IMR-90 (cell line): ENCODE results near the gene UST. TPM values are rescaled to one million over a fixed set of nuclear protein-coding genes. Genes with fewer than 3 reads are reported as not detected.

Experiments used
- ATAC-seq: fragments of 200-7000 bp; cut with Tn5 transposase; 2 replicates; pipeline ENCODE4 v1.9.1; 2020; ENCODE audit warnings: low read depth, mild to moderate bottlenecking, moderate library complexity
- BruUV-seq: library from RNA; stranded (reverse); fragments of 400-500 nt; replicated peaks from 2 replicates; lab custom pipeline; 2021; lab: Mats Ljungman, UMichigan
- CTCF ChIA-PET: fragments of 300-600 bp; formaldehyde crosslinking; extraction: SDS; loops from one replicate; lab custom pipeline; 2021; ENCODE audit warnings: antibody characterized with exemption; lab: Yijun Ruan, JAX
- POLR2A ChIA-PET: fragments of 300-600 bp; sonication (Branson Sonifier 250); formaldehyde crosslinking; loops from one replicate; lab custom pipeline; 2022; ENCODE audit warnings: antibody characterized with exemption; ENCODE audit not compliant: unreplicated experiment; lab: Charles Lee
- DNase-seq: peaks from one replicate; pipeline ENCODE4 v3.0.0; 2013
- H2AFZ ChIP-seq: replicated peaks from 2 replicates; pipeline ENCODE3; 2013; ENCODE audit warnings: low read length, mild to moderate bottlenecking; ENCODE audit not compliant: poor library complexity
- H2AK5ac ChIP-seq: 2 replicates; pipeline ENCODE4 v1.6.1; 2013; ENCODE audit warnings: low read depth, low read length, inconsistent platforms
- H2AK9ac ChIP-seq: replicated peaks from 2 replicates; pipeline ENCODE3; 2013; ENCODE audit warnings: mild to moderate bottlenecking, low read depth, low read length, moderate library complexity; ENCODE audit not compliant: poor library complexity
- H2BK120ac ChIP-seq: 2 replicates; pipeline ENCODE4 v1.6.1; 2013; ENCODE audit warnings: low read depth, low read length, inconsistent platforms
- H2BK15ac ChIP-seq: 3 replicates; pipeline ENCODE4 v1.6.1; 2013; ENCODE audit warnings: low read depth, low read length, inconsistent platforms
- H2BK20ac ChIP-seq: 2 replicates; pipeline ENCODE4 v1.6.1; 2013; ENCODE audit warnings: low read depth, mild to moderate bottlenecking, inconsistent platforms, low read length, moderate library complexity
- H2BK5ac ChIP-seq: 2 replicates; pipeline ENCODE4 v1.6.1; 2013; ENCODE audit warnings: mild to moderate bottlenecking, low read depth, low read length, inconsistent platforms; ENCODE audit not compliant: poor library complexity, severe bottlenecking
- H3K14ac ChIP-seq: replicated peaks from 2 replicates; pipeline ENCODE4 v1.6.1; 2013; ENCODE audit warnings: low read depth, low read length, inconsistent platforms
- H3K18ac ChIP-seq: 2 replicates; pipeline ENCODE4 v1.6.1; 2013; ENCODE audit warnings: low read depth, low read length, control low read depth
- H3K23ac ChIP-seq: 2 replicates; pipeline ENCODE4 v1.6.1; 2013; ENCODE audit warnings: low read depth, low read length, inconsistent platforms
- H3K27ac ChIP-seq: 2 replicates; pipeline ENCODE4 v1.5.1; 2013; ENCODE audit warnings: mild to moderate bottlenecking, control low read depth, low read length; ENCODE audit not compliant: insufficient read depth
- H3K27me3 ChIP-seq: 2 replicates; pipeline ENCODE4 v1.6.1; 2013; ENCODE audit warnings: low read length; ENCODE audit not compliant: control insufficient read depth, insufficient read depth
- H3K36me3 ChIP-seq: 2 replicates; pipeline ENCODE4 v1.6.1; 2013; ENCODE audit warnings: low read length, mixed read lengths; ENCODE audit not compliant: control insufficient read depth, insufficient read depth
- H3K4ac ChIP-seq: 2 replicates; pipeline ENCODE4 v1.6.1; 2013; ENCODE audit warnings: low read depth, low read length, inconsistent platforms
- H3K4me1 ChIP-seq: 2 replicates; pipeline ENCODE4 v1.6.1; 2013; ENCODE audit warnings: low read length, mixed read lengths; ENCODE audit not compliant: control insufficient read depth, insufficient read depth
- H3K4me2 ChIP-seq: 2 replicates; pipeline ENCODE4 v1.6.1; 2013; ENCODE audit warnings: low read depth, mild to moderate bottlenecking, control low read depth, low read length, moderate library complexity
- H3K4me3 ChIP-seq: 2 replicates; pipeline ENCODE4 v1.5.1; 2013; ENCODE audit warnings: low read depth, mild to moderate bottlenecking, control low read depth, low read length, moderate library complexity; ENCODE audit not compliant: insufficient read depth
- H3K56ac ChIP-seq: 2 replicates; pipeline ENCODE4 v1.6.1; 2013; ENCODE audit warnings: low read length, inconsistent platforms; ENCODE audit not compliant: insufficient read depth; ENCODE audit errors: extremely low read depth
- H3K79me1 ChIP-seq, 2 experiments: 2 replicates each; pipeline ENCODE4 v1.6.1; 2013; ENCODE audit warnings: low read length in 2 of 2, inconsistent platforms in 1 of 2, low read depth in 1 of 2
- H3K9ac ChIP-seq: 2 replicates; pipeline ENCODE4 v1.6.1; 2013; ENCODE audit warnings: low read depth, low read length, control low read depth
- H3K9me1 ChIP-seq: 2 replicates; pipeline ENCODE4 v1.6.1; 2013; ENCODE audit warnings: low read length, inconsistent platforms; ENCODE audit not compliant: insufficient read depth
- H3K9me3 ChIP-seq: 2 replicates; pipeline ENCODE4 v1.6.1; 2013; ENCODE audit warnings: low read length; ENCODE audit not compliant: control insufficient read depth, insufficient read depth
- H4K20me1 ChIP-seq: 2 replicates; pipeline ENCODE4 v1.6.1; 2013; ENCODE audit warnings: low read length, inconsistent platforms; ENCODE audit not compliant: insufficient read depth
- H4K5ac ChIP-seq: 2 replicates; pipeline ENCODE4 v1.6.1; 2013; ENCODE audit warnings: mild to moderate bottlenecking, low read depth, low read length, control low read depth
- H4K8ac ChIP-seq, 2 experiments: 2 replicates each; pipeline ENCODE4 v1.6.1; 2013; ENCODE audit warnings: low read depth in 2 of 2, low read length in 2 of 2, control low read depth in 1 of 2, inconsistent platforms in 1 of 2
- H4K91ac ChIP-seq: 2 replicates; pipeline ENCODE4 v1.6.1; 2013; ENCODE audit warnings: low read depth, low read length, inconsistent platforms; ENCODE audit not compliant: insufficient read depth
- BHLHE40 ChIP-seq: fragments of 150-350 bp; IDR thresholded peaks from 2 replicates; pipeline ENCODE4 v1.6.1; 2016; ENCODE audit warnings: mild to moderate bottlenecking, low read depth, low read length
- CEBPB ChIP-seq: IDR thresholded peaks from 2 replicates; pipeline ENCODE4 v1.6.1; 2012; ENCODE audit warnings: low read depth, low read length, improper control_type of control experiment
- MAFK ChIP-seq: IDR thresholded peaks from 2 replicates; pipeline ENCODE4 v1.6.1; 2012; ENCODE audit warnings: low read depth, low read length, improper control_type of control experiment
- MAZ ChIP-seq: IDR thresholded peaks from 2 replicates; pipeline ENCODE4 v1.6.1; 2012; ENCODE audit warnings: low read depth, mild to moderate bottlenecking, low read length, improper control_type of control experiment, moderate library complexity, borderline replicate concordance
- MXI1 ChIP-seq: IDR thresholded peaks from 2 replicates; pipeline ENCODE4 v1.6.1; 2012; ENCODE audit warnings: low read depth, mild to moderate bottlenecking, low read length, moderate library complexity, borderline replicate concordance
- NFE2L2 ChIP-seq: fragments of 150-350 bp; IDR thresholded peaks from 2 replicates; pipeline ENCODE4 v1.6.1; 2016; ENCODE audit warnings: low read depth, mild to moderate bottlenecking, low read length
- POLR2A ChIP-seq: IDR thresholded peaks from 2 replicates; pipeline ENCODE4 v1.6.1; 2012; ENCODE audit warnings: mild to moderate bottlenecking, low read depth, low read length
- RAD21 ChIP-seq: IDR thresholded peaks from 2 replicates; pipeline ENCODE4 v1.6.1; 2012; ENCODE audit warnings: low read length, improper control_type of control experiment
- RCOR1 ChIP-seq: IDR thresholded peaks from 2 replicates; pipeline ENCODE4 v1.6.1; 2012; ENCODE audit warnings: mild to moderate bottlenecking, low read length, improper control_type of control experiment; ENCODE audit not compliant: insufficient replicate concordance
- RFX5 ChIP-seq: IDR thresholded peaks from 2 replicates; pipeline ENCODE4 v1.8.0; 2012; ENCODE audit warnings: low read depth, mild to moderate bottlenecking, low read length, moderate library complexity
- WGBS, 2 experiments: methylation state at CpG; one replicate each; pipeline versions ENCODE4 v1.1.5 to v1.1.7; 2013; ENCODE audit warnings: missing lambda C conversion rate in 2 of 2; ENCODE audit not compliant: insufficient read length in 1 of 2; ENCODE audit errors: extremely low coverage in 2 of 2; 5-methylcytosine and 5-hydroxymethylcytosine counted together
- dilution Hi-C: fragments of 300-500 bp; cut with HindIII; formaldehyde crosslinking; loops from one replicate; pipeline ENCODE4 v1.14.3; 2018; ENCODE audit warnings: low sequenced_read_pairs; ENCODE audit not compliant: unreplicated experiment
- in situ Hi-C: fragments of 300-500 bp; cut with MboI; formaldehyde crosslinking; loops from 3 replicates; pipeline ENCODE4 v1.14.3; 2019; ENCODE audit warnings: low sequenced_read_pairs, inconsistent platforms, mixed read lengths
- intact Hi-C: fragments of 100-400 bp; cut with micrococcal nuclease; formaldehyde crosslinking; loops from 2 replicates; pipeline ENCODE4 v1.10.0; 2022
- polyA plus RNA-seq, 3 experiments: library from polyadenylated mRNA; depleted of rRNA; stranded (reverse); fragments of >200 nt; gene quantifications; 2 replicates each; pipeline ENCODE4 v1.2.3, GENCODE V29; 2012; ENCODE audit warnings: low replicate concordance in 1 of 3
- total RNA-seq: library from RNA; depleted of rRNA; stranded (reverse); fragments of >200 nt; gene quantifications from 2 replicates; pipeline ENCODE4 v1.2.3, GENCODE V29; 2012
- TF ChIP-seq, protein P1 (sequence below): fragments of 150-350 bp; IDR thresholded peaks from 2 replicates; pipeline ENCODE4 v1.6.1; 2016; ENCODE audit warnings: low read depth, mild to moderate bottlenecking, low read length, moderate library complexity, borderline replicate concordance
- TF ChIP-seq, protein P2 (sequence below): conservative IDR thresholded peaks from 2 replicates; pipeline ENCODE4 v1.5.1; 2012; ENCODE audit warnings: mild to moderate bottlenecking, low read depth, low read length, improper control_type of control experiment

Gene UST
- total and polyA plus RNA-seq, 2 of the 4 experiments (the other 2 are of a cell fraction) = 7.7 to 13.8 TPM

DNA sequence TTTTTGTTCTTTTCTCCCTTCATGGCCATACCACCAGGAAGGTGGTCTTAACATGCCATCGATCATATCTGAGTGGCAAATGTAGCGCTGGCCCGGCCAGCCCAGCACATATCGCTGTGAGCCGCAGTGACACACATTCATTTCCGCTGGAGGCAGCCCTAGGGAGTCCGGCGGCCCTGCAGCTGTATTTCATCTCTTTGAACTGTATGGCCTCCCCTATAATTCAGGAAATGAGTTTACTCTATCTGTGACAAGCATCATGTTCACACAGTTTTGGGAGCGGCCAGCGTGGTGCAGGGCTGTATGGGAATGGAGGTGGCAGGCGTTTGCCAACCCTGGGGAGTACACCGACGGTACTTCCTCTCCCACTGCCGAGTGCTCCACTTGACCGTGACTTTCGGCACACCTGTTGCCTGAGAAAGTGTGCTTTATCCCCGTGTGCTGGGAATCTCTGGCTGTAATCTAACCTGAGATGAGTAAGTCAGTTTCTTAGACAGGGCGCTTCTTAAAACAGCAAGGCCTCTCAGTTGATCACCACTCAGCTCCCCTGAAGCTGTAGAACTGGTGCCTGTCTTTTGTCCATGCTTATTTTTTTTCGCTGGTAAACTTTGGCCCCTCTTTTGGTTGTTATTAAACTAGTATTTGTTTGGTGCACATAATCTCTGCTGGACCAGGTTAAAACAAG is 313.6 kb downstream of the UST start:
- Histone ChIP-seq H4K8ac (peak overlapping the region in 1 of 2 experiments; percentile 61; a peak in 2 of 4 replicates), H3K18ac (no peak overlapping the region), H4K91ac (peak overlapping the region; percentile 11; the same call in 1 of the 2 replicates), H3K9ac (no peak overlapping the region), H2BK15ac (no peak overlapping the region), H2BK20ac (no peak overlapping the region), H3K4ac (0 out of 2 replicates have a peak overlapping the region, but pooled peaks have one; percentile 6), H2AK5ac (no peak overlapping the region), H3K27ac (no peak overlapping the region), H3K4me3 (no peak overlapping the region), H3K36me3 (no peaks in the 10 kb centered on the region), H3K23ac (no peak overlapping the region), H4K20me1 (0 out of 2 replicates have a peak, but pooled peaks cover 3% of the 10 kb centered on the region), H3K79me1 (no peaks in the 10 kb centered on the region), H2BK120ac (no peak overlapping the region), H2AK9ac (peak overlapping the region; percentile 37), H3K4me2 (peak overlapping the region; percentile 0; the same call in 1 of the 2 replicates), H3K56ac (no peak overlapping the region), H3K14ac (no peak overlapping the region; the same call in 1 of the 2 replicates), H3K4me1 (peaks cover 16% of the 10 kb centered on the region), H4K5ac (no peak overlapping the region; the same call in 1 of the 2 replicates), H3K9me3 (no peaks in the 10 kb centered on the region), H2BK5ac (no peak overlapping the region), H3K9me1 (no peaks in the 10 kb centered on the region), H3K27me3 (no peaks in the 10 kb centered on the region), H2AFZ (peak overlapping the region; percentile 65)
- TF ChIP-seq, protein P1, sequence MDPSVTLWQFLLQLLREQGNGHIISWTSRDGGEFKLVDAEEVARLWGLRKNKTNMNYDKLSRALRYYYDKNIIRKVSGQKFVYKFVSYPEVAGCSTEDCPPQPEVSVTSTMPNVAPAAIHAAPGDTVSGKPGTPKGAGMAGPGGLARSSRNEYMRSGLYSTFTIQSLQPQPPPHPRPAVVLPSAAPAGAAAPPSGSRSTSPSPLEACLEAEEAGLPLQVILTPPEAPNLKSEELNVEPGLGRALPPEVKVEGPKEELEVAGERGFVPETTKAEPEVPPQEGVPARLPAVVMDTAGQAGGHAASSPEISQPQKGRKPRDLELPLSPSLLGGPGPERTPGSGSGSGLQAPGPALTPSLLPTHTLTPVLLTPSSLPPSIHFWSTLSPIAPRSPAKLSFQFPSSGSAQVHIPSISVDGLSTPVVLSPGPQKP = no peak
- no peak for TF ChIP-seq MAFK
- TF ChIP-seq MXI1 = no peak
- TF ChIP-seq RFX5 = no peak
- TF ChIP-seq CEBPB = no peak
- no peak for TF ChIP-seq BHLHE40
- TF ChIP-seq NFE2L2 = no peak
- TF ChIP-seq POLR2A = no peak
- TF ChIP-seq RCOR1 = no peak
- TF ChIP-seq, protein P2, sequence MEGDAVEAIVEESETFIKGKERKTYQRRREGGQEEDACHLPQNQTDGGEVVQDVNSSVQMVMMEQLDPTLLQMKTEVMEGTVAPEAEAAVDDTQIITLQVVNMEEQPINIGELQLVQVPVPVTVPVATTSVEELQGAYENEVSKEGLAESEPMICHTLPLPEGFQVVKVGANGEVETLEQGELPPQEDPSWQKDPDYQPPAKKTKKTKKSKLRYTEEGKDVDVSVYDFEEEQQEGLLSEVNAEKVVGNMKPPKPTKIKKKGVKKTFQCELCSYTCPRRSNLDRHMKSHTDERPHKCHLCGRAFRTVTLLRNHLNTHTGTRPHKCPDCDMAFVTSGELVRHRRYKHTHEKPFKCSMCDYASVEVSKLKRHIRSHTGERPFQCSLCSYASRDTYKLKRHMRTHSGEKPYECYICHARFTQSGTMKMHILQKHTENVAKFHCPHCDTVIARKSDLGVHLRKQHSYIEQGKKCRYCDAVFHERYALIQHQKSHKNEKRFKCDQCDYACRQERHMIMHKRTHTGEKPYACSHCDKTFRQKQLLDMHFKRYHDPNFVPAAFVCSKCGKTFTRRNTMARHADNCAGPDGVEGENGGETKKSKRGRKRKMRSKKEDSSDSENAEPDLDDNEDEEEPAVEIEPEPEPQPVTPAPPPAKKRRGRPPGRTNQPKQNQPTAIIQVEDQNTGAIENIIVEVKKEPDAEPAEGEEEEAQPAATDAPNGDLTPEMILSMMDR = no peak
- TF ChIP-seq MAZ = no peak
- no peak for TF ChIP-seq RAD21
- DNase-seq (peak; percentile 43), ATAC-seq (peak; percentile 12; the same call in 1 of the 2 replicates)
- BruUV-seq = no TSS peak
- POLR2A ChIA-PET = no interaction called here
- CTCF ChIA-PET = interaction anchor here (1.2 kb wide), 1 partner anchor 13 kb away, joined by 5 read pairs; no protein-coding TSS in a partner anchor
- in situ Hi-C loops = no loop called here
- dilution Hi-C loops = no loop called here
- intact Hi-C loops = no loop called here
- WGBS, 2 experiments = 52% methylated on average over 5 of the region's 19 CpGs; no CpG with 5 or more reads in 1 of the 2 experiments
